HepG2 (cell line): ENCODE results near the gene CCDC180. TPM values are rescaled to one million over a fixed set of nuclear protein-coding genes. Genes with fewer than 3 reads are reported as not detected.

Experiments
- ATAC-seq: fragments of 200-7000 bp; cut with Tn5 transposase; 3 replicates; pipeline ENCODE4 v1.9.1; 2020; ENCODE audit warnings: mild to moderate bottlenecking, moderate library complexity
- BruUV-seq: library from RNA; stranded (reverse); fragments of 400-500 nt; replicated peaks from 2 replicates; lab custom pipeline; 2021; lab: Mats Ljungman, UMichigan
- CTCF ChIA-PET: fragments of 300-600 bp; formaldehyde crosslinking; extraction: SDS; loops from one replicate; lab custom pipeline; 2021; ENCODE audit warnings: low total read pairs, inconsistent platforms, low intra/inter-chr PET ratio; lab: Yijun Ruan, JAX
- POLR2A ChIA-PET: fragments of 350-600 bp; sonication (Branson Sonifier 250); formaldehyde crosslinking; loops from one replicate; lab custom pipeline; 2020; ENCODE audit warnings: antibody characterized with exemption, inconsistent platforms; lab: Yijun Ruan, JAX
- DNase-seq: peaks from one replicate; pipeline ENCODE4 v3.0.0-alpha.2; 2015; ENCODE audit warnings: low spot score
- FAIRE-seq: peaks from 3 replicates; lab custom pipeline; 2011; peaks lifted over from hg19 to GRCh38; lab: Jason Lieb, UNC
- H2AFZ ChIP-seq: one replicate; pipeline ENCODE4 v1.6.1; 2011; ENCODE audit warnings: low read length, inconsistent platforms
- H3K27ac ChIP-seq: fragments of 300-600 bp; 3 replicates; pipeline ENCODE4 v1.8.0; 2011; ENCODE audit warnings: mixed run types, mild to moderate bottlenecking, mixed read lengths, low read length, inconsistent platforms; ENCODE audit not compliant: insufficient read depth; ENCODE audit errors: extremely low read length
- H3K27me3 ChIP-seq, 2 experiments: fragments of 200-600 bp in 1 of 2; 2 replicates in 1 of 2; 3 replicates in 1 of 2; pipeline versions ENCODE4 v1.6.0 to v1.8.0; 2011; ENCODE audit warnings: low read length in 2 of 2, mild to moderate bottlenecking in 2 of 2, moderate library complexity in 2 of 2, inconsistent platforms in 1 of 2; ENCODE audit not compliant: insufficient read depth in 2 of 2, control insufficient read depth in 1 of 2
- H3K36me3 ChIP-seq, 2 experiments: fragments of 200-600 bp in 1 of 2; replicated peaks in 1 of 2; 2 replicates in 1 of 2; 3 replicates in 1 of 2; pipeline versions ENCODE4 v1.5.1 to v1.8.0; 2011; ENCODE audit warnings: low read length in 2 of 2, inconsistent platforms in 1 of 2; ENCODE audit not compliant: insufficient read depth in 2 of 2, control insufficient read depth in 1 of 2
- H3K4me1 ChIP-seq: 2 replicates; pipeline ENCODE4 v1.5.1; 2012; ENCODE audit warnings: low read length, inconsistent platforms; ENCODE audit not compliant: insufficient read depth
- H3K4me2 ChIP-seq: 2 replicates; pipeline ENCODE4 v1.6.0; 2011; ENCODE audit warnings: low read depth, low read length, inconsistent platforms
- H3K4me3 ChIP-seq, 3 experiments: fragments of 200-600 bp in 1 of 3; sonication (generic), shearing (Covaris generic) in 1 of 3; replicated peaks in 1 of 3; 2 replicates each; pipeline ENCODE4 v1.5.1; 2011 to 2016; ENCODE audit warnings: low read length in 3 of 3, inconsistent platforms in 2 of 3, low read depth in 2 of 3, mild to moderate bottlenecking in 2 of 3, control low read depth in 1 of 3, mixed read lengths in 1 of 3; ENCODE audit not compliant: insufficient read depth in 1 of 3
- H3K79me2 ChIP-seq: one replicate; pipeline ENCODE4 v1.6.1; 2011; ENCODE audit warnings: low read length, inconsistent platforms; ENCODE audit not compliant: insufficient read depth
- H3K9ac ChIP-seq: 2 replicates; pipeline ENCODE4 v1.6.0; 2011; ENCODE audit warnings: mild to moderate bottlenecking, low read depth, low read length, inconsistent platforms; ENCODE audit not compliant: insufficient read depth
- H3K9me3 ChIP-seq: 2 replicates; pipeline ENCODE4 v1.5.1; 2012; ENCODE audit warnings: mild to moderate bottlenecking, low read length
- H4K20me1 ChIP-seq: 2 replicates; pipeline ENCODE4 v1.6.0; 2011; ENCODE audit warnings: inconsistent platforms, mild to moderate bottlenecking, low read length, moderate library complexity; ENCODE audit not compliant: insufficient read depth
- CHCHD3 ChIP-seq: sonication (generic); formaldehyde crosslinking; IDR thresholded peaks from 2 replicates; pipeline ENCODE4 v1.8.0; 2022; ENCODE audit warnings: mild to moderate bottlenecking, missing genetic modification reagents, moderate library complexity
- EZH2 ChIP-seq: conservative IDR thresholded peaks from 2 replicates; pipeline ENCODE4 v1.6.1; 2012; ENCODE audit warnings: mild to moderate bottlenecking, low read depth, low read length, moderate library complexity
- ZNF263 ChIP-seq: sonication (generic); formaldehyde crosslinking; IDR thresholded peaks from 2 replicates; pipeline ENCODE4 v1.4.0; 2020; ENCODE audit warnings: missing genetic modification reagents
- ZNF318 ChIP-seq: sonication (generic); formaldehyde crosslinking; IDR thresholded peaks from 2 replicates; pipeline ENCODE4 v1.4.0; 2020; ENCODE audit warnings: mild to moderate bottlenecking, missing genetic modification reagents
- ZNF687 ChIP-seq: sonication (generic); formaldehyde crosslinking; IDR thresholded peaks from 2 replicates; pipeline ENCODE4 v1.5.1; 2020; ENCODE audit warnings: mild to moderate bottlenecking, missing genetic modification reagents, moderate library complexity
- ZNF761 ChIP-seq: sonication (generic); formaldehyde crosslinking; conservative IDR thresholded peaks from 2 replicates; pipeline ENCODE4 v1.4.0; 2020; ENCODE audit warnings: mild to moderate bottlenecking, missing genetic modification reagents
- ZNF883 ChIP-seq: sonication (generic); formaldehyde crosslinking; IDR thresholded peaks from 2 replicates; pipeline ENCODE4 v1.5.1; 2020; ENCODE audit warnings: mild to moderate bottlenecking, missing genetic modification reagents; ENCODE audit errors: not compliant biosample characterization
- WGBS: methylation state at CpG from one replicate; pipeline ENCODE4 v1.1.6; 2017; ENCODE audit warnings: low lambda C conversion rate; 5-methylcytosine and 5-hydroxymethylcytosine counted together
- in situ Hi-C: cut with HindIII; loops from 2 replicates; pipeline ENCODE4 v1.10.0; 2017; ENCODE audit warnings: low pct_unique_long_range_greater_than_20kb; ENCODE audit not compliant: extremely low pct_ligation_motif_present
- intact Hi-C: fragments of 100-400 bp; cut with micrococcal nuclease; formaldehyde crosslinking; loops from one replicate; pipeline ENCODE4 v1.10.0; 2022; ENCODE audit not compliant: unreplicated experiment
- polyA plus RNA-seq, 8 experiments: library from polyadenylated mRNA; depleted of rRNA in 3 of 8; stranded (reverse) in 7 of 8; unstranded in 1 of 8; fragments of >200 nt; fragmentation: Illumina TruSeq in 4 of 8; extraction: Trizol in 4 of 8; gene quantifications; 2 replicates each; pipeline versions ENCODE4 v1.2.1 to v1.2.3, GENCODE V29; 2011 to 2016; ENCODE audit warnings: low read depth in 4 of 8, missing spikeins in 1 of 8, mixed read lengths in 1 of 8; ENCODE audit not compliant: insufficient read depth in 1 of 8
- total RNA-seq, 5 experiments: library from RNA; depleted of rRNA; stranded (reverse); fragments of >200 nt; fragmentation: Illumina TruSeq; extraction: Trizol; gene quantifications; 2 replicates each; pipeline ENCODE4 v1.2.3, GENCODE V29; 2016; ENCODE audit warnings: low read depth in 1 of 5
- TF ChIP-seq, protein P1 (sequence below): sonication (generic); formaldehyde crosslinking; IDR thresholded peaks from 2 replicates; pipeline ENCODE4 v1.8.0; 2022; ENCODE audit warnings: missing genetic modification reagents, mild to moderate bottlenecking, moderate library complexity, borderline replicate concordance

CCDC180 gene
- total and polyA plus RNA-seq, 2 of the 13 experiments (the other 11 are each of a cell fraction or from before 2014, with no cell fraction given), result 2.2 to 2.5 TPM

- TF ChIP-seq ZNF687 (CRISPR knock-in tag) (no peak), ZNF263 (CRISPR knock-in tag) (no peak), ZNF883 (no peak), ZNF761 (CRISPR knock-in tag) (no peak), CHCHD3 (no peak)
- TF ChIP-seq, protein P1, sequence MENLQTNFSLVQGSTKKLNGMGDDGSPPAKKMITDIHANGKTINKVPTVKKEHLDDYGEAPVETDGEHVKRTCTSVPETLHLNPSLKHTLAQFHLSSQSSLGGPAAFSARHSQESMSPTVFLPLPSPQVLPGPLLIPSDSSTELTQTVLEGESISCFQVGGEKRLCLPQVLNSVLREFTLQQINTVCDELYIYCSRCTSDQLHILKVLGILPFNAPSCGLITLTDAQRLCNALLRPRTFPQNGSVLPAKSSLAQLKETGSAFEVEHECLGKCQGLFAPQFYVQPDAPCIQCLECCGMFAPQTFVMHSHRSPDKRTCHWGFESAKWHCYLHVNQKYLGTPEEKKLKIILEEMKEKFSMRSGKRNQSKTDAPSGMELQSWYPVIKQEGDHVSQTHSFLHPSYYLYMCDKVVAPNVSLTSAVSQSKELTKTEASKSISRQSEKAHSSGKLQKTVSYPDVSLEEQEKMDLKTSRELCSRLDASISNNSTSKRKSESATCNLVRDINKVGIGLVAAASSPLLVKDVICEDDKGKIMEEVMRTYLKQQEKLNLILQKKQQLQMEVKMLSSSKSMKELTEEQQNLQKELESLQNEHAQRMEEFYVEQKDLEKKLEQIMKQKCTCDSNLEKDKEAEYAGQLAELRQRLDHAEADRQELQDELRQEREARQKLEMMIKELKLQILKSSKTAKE (CRISPR knock-in tag), result no peak
These were observed 6.3 kb downstream of the CCDC180 start (continued) for GRCh38 chr9:97313746-97314145.

- Histone ChIP-seq H3K4me1 (no peaks in the 10 kb centered on the region), H2AFZ (no peak overlapping the region), H3K9me3 (no peaks in the 10 kb centered on the region), H4K20me1 (no peaks in the 10 kb centered on the region), H3K27me3 (peaks cover 0 to 3% of the 10 kb centered on the region in 2 experiments; a peak in 1 of 5 replicates), H3K27ac (no peak overlapping the region), H3K79me2 (no peaks in the 10 kb centered on the region), H3K4me2 (no peak overlapping the region), H3K4me3 (no peak overlapping the region), H3K36me3 (no peaks in the 10 kb centered on the region; a peak in 2 of 5 replicates), H3K9ac (no peak overlapping the region)
- 84% methylated on average over 11 of the region's 12 CpGs for WGBS
- ATAC-seq, result no peak
- no peak for DNase-seq
- CTCF ChIA-PET, result no interaction called here
- BruUV-seq, result no TSS peak
- no peak for FAIRE-seq
- intact Hi-C loops, result no loop called here
- in situ Hi-C loops, result no loop called here
- POLR2A ChIA-PET, result no interaction called here
- TF ChIP-seq ZNF318 (CRISPR knock-in tag) (no peak), EZH2 (no peak)
These were observed 7.0 kb downstream of the CCDC180 start for GRCh38 chr9:97314503-97314902.
